Astrocyte of the spinal cord (primary cell): ENCODE data around the gene NDUFB10.

ENCODE experiments used
- DNase-seq: peaks from one replicate; pipeline ENCODE4 v3.0.0; 2011; ENCODE audit warnings: low read depth, low spot score
- H3K4me3 ChIP-seq: 2 replicates; pipeline ENCODE4 v1.5.1; 2011; ENCODE audit warnings: low read depth, mild to moderate bottlenecking, low read length, moderate library complexity
- in situ Hi-C: cut with HindIII; loops from 2 replicates; pipeline ENCODE4 v1.10.0; 2017; ENCODE audit warnings: low sequenced_read_pairs
- TF ChIP-seq, protein P1 (sequence below): IDR thresholded peaks from 2 replicates; pipeline ENCODE4 v1.5.1; 2012; ENCODE audit warnings: low read depth, mild to moderate bottlenecking, low read length, inconsistent platforms

The NDUFB10 gene

DNA sequence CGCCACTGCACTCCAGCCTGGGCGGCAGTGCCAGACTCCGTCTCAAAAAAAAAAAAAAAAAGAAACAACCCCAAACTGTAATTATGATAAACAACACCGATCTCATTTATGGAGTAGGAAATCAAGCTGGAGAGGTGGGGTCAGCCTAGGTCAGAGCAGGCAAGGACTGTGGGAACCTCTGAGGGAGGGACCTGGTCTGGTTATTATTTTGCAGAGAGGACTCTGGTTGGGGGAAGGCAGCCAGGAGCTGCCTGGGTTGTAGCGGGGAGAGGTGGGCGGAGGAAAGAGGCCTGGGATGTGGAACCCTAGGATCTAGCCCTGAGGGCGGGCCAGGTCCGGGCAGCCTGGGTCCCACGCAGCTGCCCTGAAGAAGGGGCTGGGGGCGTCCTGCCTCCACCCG is 30.2 kb upstream of the NDUFB10 start:
- TF ChIP-seq, protein P1, sequence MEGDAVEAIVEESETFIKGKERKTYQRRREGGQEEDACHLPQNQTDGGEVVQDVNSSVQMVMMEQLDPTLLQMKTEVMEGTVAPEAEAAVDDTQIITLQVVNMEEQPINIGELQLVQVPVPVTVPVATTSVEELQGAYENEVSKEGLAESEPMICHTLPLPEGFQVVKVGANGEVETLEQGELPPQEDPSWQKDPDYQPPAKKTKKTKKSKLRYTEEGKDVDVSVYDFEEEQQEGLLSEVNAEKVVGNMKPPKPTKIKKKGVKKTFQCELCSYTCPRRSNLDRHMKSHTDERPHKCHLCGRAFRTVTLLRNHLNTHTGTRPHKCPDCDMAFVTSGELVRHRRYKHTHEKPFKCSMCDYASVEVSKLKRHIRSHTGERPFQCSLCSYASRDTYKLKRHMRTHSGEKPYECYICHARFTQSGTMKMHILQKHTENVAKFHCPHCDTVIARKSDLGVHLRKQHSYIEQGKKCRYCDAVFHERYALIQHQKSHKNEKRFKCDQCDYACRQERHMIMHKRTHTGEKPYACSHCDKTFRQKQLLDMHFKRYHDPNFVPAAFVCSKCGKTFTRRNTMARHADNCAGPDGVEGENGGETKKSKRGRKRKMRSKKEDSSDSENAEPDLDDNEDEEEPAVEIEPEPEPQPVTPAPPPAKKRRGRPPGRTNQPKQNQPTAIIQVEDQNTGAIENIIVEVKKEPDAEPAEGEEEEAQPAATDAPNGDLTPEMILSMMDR = no peak
- in situ Hi-C loops = no loop called here
- H3K4me3 ChIP-seq = peak overlapping the region; percentile 41
- no peak for DNase-seq

DNA sequence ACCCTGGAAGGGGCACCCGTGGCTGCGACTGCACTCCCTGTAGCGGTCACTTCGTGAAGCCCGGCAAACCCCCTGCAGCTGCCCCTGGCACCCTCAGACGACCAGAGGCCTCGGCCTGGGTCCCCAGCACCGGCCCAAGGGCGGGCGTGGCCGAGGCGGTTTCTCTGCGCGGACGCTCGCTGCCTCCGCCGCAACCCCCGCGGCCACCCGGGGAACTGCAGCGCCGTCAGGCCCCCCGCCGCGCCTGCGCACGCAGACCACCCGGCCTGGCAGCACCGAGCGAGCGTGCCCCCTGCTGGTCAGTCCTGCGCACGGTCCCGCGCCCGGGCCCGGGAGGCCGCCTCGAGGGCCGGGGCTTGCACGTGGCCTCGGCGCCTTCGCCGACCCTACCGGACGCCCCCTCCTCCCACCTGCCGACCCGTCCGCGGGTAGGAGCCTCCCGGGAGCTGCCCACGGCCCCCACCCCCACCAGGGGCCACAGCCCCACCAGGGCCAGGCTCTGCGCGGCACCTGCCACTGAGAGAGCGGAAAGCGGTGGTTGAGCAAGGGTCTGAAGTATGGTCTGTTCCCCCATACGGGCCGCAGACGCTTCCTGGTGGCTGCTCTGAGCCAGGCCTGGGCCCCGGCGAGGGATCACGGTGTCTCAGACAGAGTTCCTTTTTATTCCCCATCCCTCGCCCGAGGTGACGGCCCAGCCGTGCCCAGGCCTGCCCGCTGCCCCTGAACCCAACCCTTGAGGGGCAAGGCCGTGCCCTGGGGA is 29.6 kb upstream of the NDUFB10 start:
- in situ Hi-C loops = no loop called here
- peak overlapping the region; percentile 41 for H3K4me3 ChIP-seq
- TF ChIP-seq, protein P1 = peak; percentile 66
- DNase-seq = peak; percentile 75

DNA sequence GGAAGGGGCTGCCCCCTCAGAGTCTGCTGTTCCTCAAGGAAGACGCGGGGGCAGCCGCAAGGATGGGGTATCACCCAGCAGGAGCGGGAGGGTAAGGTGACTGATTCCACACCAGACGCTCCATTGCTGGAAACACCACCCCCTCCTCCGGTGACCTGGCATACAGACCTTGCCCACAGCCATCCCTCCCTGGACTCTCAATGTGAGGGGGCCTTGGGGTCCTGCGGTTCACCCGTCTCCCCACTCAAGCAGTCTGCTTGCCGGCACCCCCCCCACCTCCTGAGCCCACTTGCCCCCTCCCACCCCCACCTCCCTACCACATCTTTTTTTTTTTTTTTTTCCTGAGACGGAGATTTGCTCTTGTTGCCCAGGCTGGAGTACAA is 29.0 kb upstream of the NDUFB10 start:
- TF ChIP-seq, protein P1 = no peak
- H3K4me3 ChIP-seq = no peak overlapping the region
- DNase-seq = no peak
- in situ Hi-C loops = no loop called here

DNA sequence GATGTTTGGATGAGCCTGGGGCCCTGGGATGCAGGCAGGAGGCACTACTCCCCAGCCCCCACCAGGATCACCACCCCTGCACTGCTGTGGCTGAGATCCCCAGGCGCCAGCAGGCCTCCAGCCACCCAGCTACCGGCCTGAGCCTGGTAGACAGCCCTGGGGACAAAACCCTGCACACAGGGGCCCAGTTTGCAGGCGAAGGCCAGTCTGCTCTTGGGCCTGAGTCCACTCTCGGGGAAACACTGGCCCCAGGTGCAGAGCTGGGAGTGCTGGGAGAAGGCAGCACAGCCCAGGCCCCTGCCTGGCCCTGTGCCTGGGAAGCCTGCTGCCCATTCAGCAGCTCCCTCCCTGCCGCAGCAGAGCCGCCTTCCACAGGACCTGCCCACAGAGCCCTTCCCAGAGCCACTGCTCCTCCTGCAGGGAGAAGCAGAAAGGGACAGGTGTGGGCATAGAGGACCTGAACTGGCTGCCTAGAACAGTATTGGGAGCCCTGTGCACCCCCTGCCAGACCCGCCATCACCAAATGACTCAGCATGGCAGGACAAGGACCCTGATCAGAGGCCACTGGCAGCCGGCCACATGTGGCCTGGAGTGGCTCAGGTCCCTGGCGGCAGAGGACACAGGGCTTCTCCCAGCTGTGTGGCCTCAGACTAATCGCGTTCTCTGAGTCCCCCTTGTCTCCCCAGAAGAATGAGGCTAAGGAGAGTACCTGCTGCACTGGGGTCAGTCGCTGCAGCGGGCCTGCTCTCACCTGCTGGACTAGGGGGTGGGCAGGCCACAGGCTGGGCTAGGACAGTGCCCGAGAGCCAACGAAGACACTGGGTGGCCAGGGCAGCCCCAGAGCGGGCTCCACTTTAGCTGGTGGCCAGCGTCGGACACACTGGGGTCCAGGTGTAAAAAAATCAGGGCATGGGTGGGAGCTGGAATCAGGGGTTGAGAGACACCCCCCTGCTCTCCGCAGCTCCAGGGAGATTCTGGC is 27.0 kb upstream of the NDUFB10 start:
- no peak for DNase-seq
- in situ Hi-C loops = no loop called here
- H3K4me3 ChIP-seq = no peak overlapping the region
- TF ChIP-seq, protein P1 = peak; percentile 19

DNA sequence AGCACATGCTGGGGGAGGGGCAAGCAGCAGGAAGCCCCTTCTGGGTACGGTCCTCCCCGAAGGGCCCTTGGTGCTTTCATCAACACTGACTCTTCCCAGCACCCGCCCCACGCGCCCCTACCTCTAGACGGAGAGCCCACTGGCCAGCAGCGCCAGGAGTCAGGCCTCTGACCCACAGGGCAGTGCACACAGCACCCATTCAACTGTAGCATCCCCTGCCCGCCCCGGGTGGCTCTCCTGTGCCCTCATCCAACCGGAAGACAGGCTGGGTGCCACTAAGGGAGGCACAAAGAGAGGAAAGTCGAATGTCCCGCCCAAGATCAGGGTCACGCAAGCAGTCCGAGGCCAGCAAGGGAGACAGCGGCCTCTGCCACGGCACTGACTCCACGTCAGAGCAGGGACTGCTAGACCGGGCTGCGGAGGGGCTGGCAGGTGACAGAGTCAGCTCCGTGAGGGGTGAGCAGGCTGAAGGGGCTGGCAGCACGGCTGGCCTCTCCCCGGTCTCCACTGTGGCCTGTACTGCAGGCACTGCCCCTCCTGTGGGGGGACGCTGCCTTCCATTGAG is 26.2 kb upstream of the NDUFB10 start:
- H3K4me3 ChIP-seq = no peak overlapping the region
- in situ Hi-C loops = no loop called here
- DNase-seq = no peak
- TF ChIP-seq, protein P1 = no peak

DNA sequence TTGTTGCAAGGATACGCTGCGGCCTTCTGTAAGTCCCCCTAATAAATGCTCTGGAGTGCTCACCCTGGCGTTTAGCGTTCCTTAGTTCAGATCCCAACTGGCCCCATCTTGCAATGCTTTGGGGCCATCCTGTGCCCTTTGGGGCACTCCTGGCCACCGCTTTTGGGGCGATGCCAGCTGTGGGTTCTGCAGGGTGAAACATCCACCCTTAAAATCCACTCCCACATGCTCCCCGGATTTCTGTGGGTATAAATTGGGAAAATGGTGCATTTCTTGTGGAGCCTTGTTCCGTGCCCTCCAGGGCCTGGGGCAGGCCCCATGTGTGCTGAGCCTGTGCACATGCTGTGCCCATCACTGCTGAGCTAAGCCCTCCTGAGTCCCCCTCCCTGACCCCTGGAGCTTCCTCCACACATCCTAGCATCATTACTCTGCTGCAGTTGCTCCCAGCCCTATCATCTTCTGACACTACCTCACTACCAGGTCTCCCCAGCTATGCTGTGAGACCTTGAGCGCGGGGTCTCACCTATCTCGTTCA is 22.3 kb upstream of the NDUFB10 start:
- in situ Hi-C loops = no loop called here
- TF ChIP-seq, protein P1 = no peak
- no peak for DNase-seq
- no peak overlapping the region for H3K4me3 ChIP-seq
